ENCODE data around the gene KCNK6. TPM values are rescaled to one million over a fixed set of nuclear protein-coding genes. Genes with fewer than 3 reads are reported as not detected.

KCNK6 gene
- total RNA-seq, 1 donor from 2014 or later: 4.2 TPM

GRCh38 chr19:38351865-38352395 is 32.3 kb downstream of the KCNK6 start:
- DNase-seq: no peak
- peaks cover 63% of the 10 kb centered on the region for H3K27me3 ChIP-seq (ENCODE audit: low read depth)
- no peak for TF ChIP-seq CTCF (IDR thresholded peaks at IDR 0.05; ENCODE audit: borderline replicate concordance)
- intact Hi-C loops (cut with micrococcal nuclease): no loop called here
- no peak overlapping the region for H3K27ac ChIP-seq (replicated peaks)
- no peaks in the 10 kb centered on the region for H3K4me1 ChIP-seq
- no peaks in the 10 kb centered on the region for H3K9me3 ChIP-seq (replicated peaks)
- H3K4me3 ChIP-seq: no peak overlapping the region
- no peaks in the 10 kb centered on the region for H3K36me3 ChIP-seq

GRCh38 chr19:38352611-38353010 is 33.0 kb downstream of the KCNK6 start:
- intact Hi-C loops (cut with micrococcal nuclease): no loop called here
- no peak for TF ChIP-seq CTCF (IDR thresholded peaks at IDR 0.05; ENCODE audit: borderline replicate concordance)
- Histone ChIP-seq H3K36me3 (no peaks in the 10 kb centered on the region), H3K27ac (replicated peaks) (no peak overlapping the region), H3K4me1 (no peaks in the 10 kb centered on the region), H3K4me3 (no peak overlapping the region), H3K9me3 (replicated peaks) (no peaks in the 10 kb centered on the region), H3K27me3 (ENCODE audit: low read depth) (peaks cover 70% of the 10 kb centered on the region)
- no peak for DNase-seq

GRCh38 chr19:38355728-38356725 is 36.4 kb downstream of the KCNK6 start:
- H3K4me3 ChIP-seq: no peak overlapping the region
- no peaks in the 10 kb centered on the region for H3K9me3 ChIP-seq (replicated peaks)
- no peak for TF ChIP-seq CTCF (IDR thresholded peaks at IDR 0.05; ENCODE audit: borderline replicate concordance)
- peaks cover 93% of the 10 kb centered on the region for H3K27me3 ChIP-seq (ENCODE audit: low read depth)
- H3K27ac ChIP-seq (replicated peaks): no peak overlapping the region
- intact Hi-C loops (cut with micrococcal nuclease): no loop called here
- no peaks in the 10 kb centered on the region for H3K4me1 ChIP-seq
- no peak for DNase-seq
- H3K36me3 ChIP-seq: no peaks in the 10 kb centered on the region

- DNase-seq: no peak
- no peak overlapping the region for H3K4me3 ChIP-seq
- intact Hi-C loops (cut with micrococcal nuclease): no loop called here
- no peaks in the 10 kb centered on the region for H3K9me3 ChIP-seq (replicated peaks)
- peaks cover 20% of the 10 kb centered on the region for H3K4me1 ChIP-seq
- TF ChIP-seq CTCF (IDR thresholded peaks at IDR 0.05; ENCODE audit: borderline replicate concordance): no peak
- H3K27me3 ChIP-seq (ENCODE audit: low read depth): peaks cover 76% of the 10 kb centered on the region
- no peaks in the 10 kb centered on the region for H3K36me3 ChIP-seq
- no peak overlapping the region for H3K27ac ChIP-seq (replicated peaks)
These were observed 38.4 kb downstream of the KCNK6 start for GRCh38 chr19:38358071-38358470.

DNA sequence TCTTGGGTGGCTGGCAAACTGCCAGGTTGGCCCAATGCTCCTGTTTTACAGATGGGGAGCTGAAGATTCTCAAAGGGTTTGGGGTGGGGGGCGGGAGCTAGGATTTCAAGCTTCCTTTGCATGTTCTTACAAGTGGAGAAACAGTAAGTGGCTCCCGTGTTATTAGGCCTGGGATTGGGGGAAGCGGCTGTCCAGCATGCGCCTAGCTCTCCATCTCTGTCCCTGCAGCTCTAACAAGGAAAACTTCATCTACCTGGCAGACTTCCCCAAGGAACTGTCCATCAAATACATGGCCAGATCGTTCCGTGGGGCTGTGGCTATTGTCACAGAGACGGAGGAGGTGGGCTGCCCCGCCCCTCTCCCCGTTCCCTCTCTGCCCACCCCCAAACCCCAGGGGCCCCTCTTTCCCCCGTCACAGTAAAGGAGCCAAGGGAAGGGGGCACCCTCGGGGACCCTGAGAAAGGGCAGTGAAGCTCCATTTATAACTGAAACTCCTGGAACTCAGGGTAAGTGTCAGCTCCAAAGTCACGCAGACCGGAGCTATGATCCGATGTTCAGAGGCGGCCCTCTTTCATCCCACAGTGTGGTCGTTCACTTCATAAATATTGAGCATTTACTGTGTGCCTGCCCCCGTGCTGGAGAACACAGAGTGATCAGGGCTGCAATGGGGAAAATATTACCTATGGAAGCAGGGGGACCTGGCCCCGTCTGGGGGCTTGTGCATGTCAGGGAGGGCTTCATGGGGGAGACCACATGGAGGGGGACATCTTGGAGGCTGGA is 39.8 kb downstream of the KCNK6 start:
- Histone ChIP-seq H3K4me3 (no peak overlapping the region), H3K27ac (replicated peaks) (no peak overlapping the region), H3K36me3 (no peaks in the 10 kb centered on the region), H3K4me1 (peaks cover 20% of the 10 kb centered on the region), H3K27me3 (ENCODE audit: low read depth) (peaks cover 65% of the 10 kb centered on the region), H3K9me3 (replicated peaks) (no peaks in the 10 kb centered on the region)
- TF ChIP-seq CTCF (IDR thresholded peaks at IDR 0.05; ENCODE audit: borderline replicate concordance): no peak
- no peak for DNase-seq
- intact Hi-C loops (cut with micrococcal nuclease): no loop called here
